HG03442 (cell line): Measurements from ENCODE around the gene LAMA2.

ENCODE experiments used
- ATAC-seq: cut with Tn5 transposase; IDR thresholded peaks from one replicate; pipeline ENCODE4 v1.9.1; 2021; ENCODE audit warnings: mild to moderate bottlenecking, moderate library complexity; ENCODE audit not compliant: unreplicated experiment

The LAMA2 gene

GRCh38 chr6:129175066-129175465 lies 292.1 kb downstream of the LAMA2 start:
- ATAC-seq = no peak

GRCh38 chr6:129177801-129178200 lies 294.9 kb downstream of the LAMA2 start:
- no peak for ATAC-seq

DNA sequence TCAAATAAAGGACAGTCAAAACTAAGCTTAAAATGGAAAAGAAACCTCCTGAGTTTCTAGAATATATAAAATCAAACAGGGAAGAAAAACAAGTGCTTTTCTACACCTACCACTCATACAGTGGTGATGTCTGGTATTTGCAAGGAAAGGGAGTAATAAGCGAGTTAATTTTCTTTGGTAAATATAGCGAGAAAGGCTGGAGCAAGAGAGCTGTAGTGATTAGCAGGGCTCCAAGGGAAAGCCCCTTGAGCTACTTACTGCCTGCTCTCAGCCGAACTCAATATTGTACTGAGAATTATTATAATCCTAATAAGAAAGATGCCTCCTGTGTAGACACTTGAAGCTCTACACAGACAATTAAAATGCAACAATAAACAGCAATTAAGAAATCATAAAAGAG lies 296.3 kb downstream of the LAMA2 start:
- no peak for ATAC-seq

DNA sequence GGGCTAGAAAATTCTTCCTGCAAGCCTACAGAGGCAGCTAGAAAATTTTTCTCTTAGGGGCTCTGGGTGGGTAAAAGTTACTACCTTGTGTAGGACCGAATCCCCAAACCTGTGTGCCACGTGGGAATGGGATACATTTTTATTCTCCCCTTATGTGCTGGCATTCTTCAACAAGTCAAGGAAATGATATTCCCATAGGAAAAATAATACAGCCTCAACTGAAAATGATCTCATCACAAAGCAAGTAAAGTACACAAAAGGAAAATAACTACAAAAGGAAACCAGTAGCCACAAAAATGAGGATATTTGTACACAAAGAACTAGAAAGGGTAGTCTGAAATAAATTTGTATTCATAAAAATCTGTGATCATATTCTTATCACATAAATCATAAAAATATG lies 298.1 kb downstream of the LAMA2 start:
- no peak for ATAC-seq

- ATAC-seq = no peak
Measured at GRCh38 chr6:129183187-129183591, 300.3 kb downstream of the LAMA2 start.

DNA sequence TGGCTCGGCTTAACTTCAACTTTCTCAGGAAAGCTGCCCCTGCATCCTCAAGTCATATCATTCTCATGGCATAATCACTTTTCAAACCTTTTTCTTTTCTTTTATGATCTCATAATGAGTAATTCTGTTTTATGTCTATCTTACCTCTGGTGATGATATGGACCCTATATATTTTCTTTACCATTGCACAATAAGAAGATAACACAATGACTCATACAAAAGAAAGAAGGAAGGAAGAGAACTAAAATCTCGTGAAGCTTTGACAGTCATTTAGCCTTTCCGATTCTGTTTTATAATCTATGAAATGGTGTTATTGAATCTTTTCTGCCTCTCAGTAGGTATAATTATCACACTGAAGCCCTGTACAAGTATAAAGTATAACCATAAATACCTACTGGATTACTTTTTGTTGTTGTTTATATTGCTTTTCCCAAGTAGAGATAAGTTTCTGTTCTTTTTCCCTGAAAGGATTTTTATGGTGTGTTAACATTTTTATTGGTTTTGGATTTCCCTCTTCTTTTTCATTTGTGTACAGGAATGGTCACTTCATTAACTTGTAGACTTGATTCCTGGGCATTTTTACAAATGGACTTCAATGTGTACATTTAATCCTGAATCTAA lies 300.9 kb downstream of the LAMA2 start:
- ATAC-seq = no peak

GRCh38 chr6:129184324-129184723 lies 301.4 kb downstream of the LAMA2 start:
- no peak for ATAC-seq

DNA sequence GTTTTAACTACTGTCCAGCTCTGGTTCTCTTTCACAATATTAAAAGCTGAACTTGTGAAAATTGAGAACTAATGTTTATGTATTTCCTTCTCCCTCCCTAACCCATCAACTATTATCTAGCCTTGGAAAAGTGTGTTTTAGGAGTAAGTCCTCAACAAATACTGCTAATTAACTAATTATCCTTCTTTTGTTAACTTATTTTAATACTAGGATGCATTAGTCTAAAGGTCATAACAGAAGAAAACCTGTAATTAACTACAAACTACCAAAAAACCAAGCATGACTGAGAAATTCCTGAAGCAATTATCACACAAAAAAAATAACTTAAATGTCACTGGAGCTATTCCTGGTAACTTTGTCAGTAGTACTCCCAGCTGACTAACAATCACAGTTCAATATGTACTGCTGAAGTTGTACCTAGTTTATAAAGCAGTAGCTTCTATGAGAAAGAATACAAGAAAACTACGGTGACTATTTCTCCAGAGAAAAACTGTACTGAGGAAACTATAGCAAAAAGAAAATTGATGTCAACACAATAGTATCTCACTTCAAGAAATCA lies 301.9 kb downstream of the LAMA2 start:
- ATAC-seq = no peak

GRCh38 chr6:129186988-129187387 lies 304.1 kb downstream of the LAMA2 start:
- ATAC-seq = no peak

DNA sequence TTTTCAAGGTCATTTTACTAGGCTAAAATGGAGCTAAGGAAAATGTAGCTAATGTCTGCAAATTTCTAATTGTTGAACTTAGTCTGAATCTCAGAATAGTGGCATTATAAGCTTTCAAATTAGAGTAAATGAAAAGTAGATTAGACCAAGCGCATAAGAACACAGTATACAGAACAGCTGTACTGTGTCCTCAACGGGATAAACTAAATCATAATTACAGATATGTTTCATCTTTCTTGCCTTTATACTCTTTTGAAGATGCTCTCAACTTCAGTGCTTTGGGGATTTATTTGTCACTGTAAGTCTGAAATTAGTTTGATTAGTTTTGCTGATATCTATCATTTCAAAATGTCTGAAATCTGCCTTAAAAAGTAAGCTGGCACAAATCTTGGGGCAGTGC lies 305.4 kb downstream of the LAMA2 start:
- ATAC-seq = no peak

DNA sequence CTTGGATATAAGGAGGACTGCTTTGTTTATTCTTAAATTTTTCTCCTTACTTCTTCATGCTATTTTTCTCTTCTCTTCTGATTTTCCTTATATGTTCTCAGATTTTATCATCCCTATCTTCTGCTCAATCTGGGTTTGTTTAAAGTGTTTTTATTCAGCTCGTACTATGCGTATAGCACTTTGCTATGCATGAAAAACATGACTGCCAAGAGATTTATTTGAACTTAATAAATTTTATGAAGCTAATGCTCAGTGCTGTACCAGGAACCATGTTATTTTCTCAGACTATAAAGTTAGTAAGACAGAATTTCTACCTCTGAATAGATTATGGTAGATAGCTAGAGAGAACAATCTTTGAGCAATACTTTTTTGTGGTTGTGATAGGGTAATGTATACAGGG lies 305.9 kb downstream of the LAMA2 start:
- no peak for ATAC-seq

DNA sequence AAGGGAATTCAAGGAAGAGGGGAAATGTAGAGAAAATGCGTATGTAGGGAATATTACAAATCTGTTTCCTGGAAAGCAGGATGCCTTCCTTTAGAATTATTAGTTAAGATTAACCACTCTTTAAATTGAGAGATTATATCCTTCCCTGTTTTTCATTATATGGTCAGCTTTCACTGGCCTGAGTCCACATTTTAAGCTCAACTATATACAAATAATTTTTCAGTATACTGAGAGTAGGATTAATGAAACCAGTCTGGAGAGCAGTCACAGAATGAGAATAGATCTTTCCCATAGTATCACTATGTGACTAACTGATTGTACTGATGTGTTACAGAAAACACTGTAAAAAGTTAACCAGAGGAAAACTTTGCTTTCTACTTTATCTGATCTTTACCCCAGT lies 306.3 kb downstream of the LAMA2 start:
- no peak for ATAC-seq

- ATAC-seq = no peak
Measured at GRCh38 chr6:129191235-129191634, 308.3 kb downstream of the LAMA2 start.

- ATAC-seq = no peak
Measured at GRCh38 chr6:129192458-129192989, 309.6 kb downstream of the LAMA2 start.

- no peak for ATAC-seq
Measured at GRCh38 chr6:129194306-129194941, 311.5 kb downstream of the LAMA2 start.

- ATAC-seq = no peak
Measured at GRCh38 chr6:129195161-129195560, 312.2 kb downstream of the LAMA2 start.

GRCh38 chr6:129195643-129196042 lies 312.7 kb downstream of the LAMA2 start:
- no peak for ATAC-seq

DNA sequence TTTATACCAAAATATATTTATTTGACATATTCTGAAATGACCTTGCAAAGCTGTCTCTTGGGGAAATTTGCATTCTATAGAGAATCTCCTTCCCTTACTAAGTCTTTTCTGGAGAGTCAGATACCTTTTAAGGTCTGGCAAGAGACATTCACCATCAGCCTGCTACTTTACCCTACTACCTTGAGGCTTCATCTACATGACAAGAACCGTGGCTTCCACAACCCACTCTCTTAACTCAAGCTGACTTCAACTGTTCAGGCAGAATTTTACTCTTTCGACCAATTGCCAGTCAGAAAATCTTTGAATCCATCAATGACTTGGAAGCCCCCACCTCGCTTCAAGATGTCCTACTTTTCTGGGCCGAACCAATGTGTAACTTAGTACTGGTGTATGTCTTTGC lies 314.2 kb downstream of the LAMA2 start:
- ATAC-seq = no peak

GRCh38 chr6:129200151-129200550 lies 317.2 kb downstream of the LAMA2 start:
- ATAC-seq = no peak

GRCh38 chr6:129203190-129203900 lies 320.4 kb downstream of the LAMA2 start:
- no peak for ATAC-seq

GRCh38 chr6:129206821-129207220 lies 323.9 kb downstream of the LAMA2 start:
- ATAC-seq = no peak

DNA sequence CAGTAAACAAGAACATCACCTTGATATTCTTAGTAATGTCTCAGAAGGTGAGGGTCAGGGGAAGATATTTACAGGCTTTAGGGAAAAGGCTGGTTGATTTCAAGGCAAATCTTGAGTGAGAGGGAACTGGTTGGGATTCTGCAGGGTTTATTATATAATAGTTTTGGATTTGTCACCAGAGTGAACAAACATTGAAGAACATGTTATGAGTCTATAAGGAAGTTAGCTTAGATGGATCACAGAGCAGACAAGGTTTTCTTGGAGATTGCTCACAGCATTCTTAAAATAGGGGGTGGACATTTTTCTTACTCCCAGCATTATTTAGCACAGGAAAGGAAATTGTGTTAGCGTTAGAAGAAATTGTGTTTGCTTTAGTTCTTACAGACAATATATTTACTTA lies 324.9 kb downstream of the LAMA2 start:
- ATAC-seq = no peak
